Esophagus (tissue), 2 donors: Measurements from ENCODE around the gene HES3. TPM values are rescaled to one million over a fixed set of nuclear protein-coding genes. Genes with fewer than 3 reads are reported as not detected.

Source experiments
- H3K27ac ChIP-seq, 2 donors: one replicate each; pipeline ENCODE4 v1.5.1; 2013; ENCODE audit warnings: low read depth in 2 of 2, mild to moderate bottlenecking in 2 of 2, inconsistent platforms in 1 of 2, low read length in 1 of 2, moderate library complexity in 1 of 2
- H3K27me3 ChIP-seq, 2 donors: one replicate each; pipeline ENCODE4 v1.6.1; 2013; ENCODE audit warnings: low read length in 2 of 2, control low read depth in 1 of 2, mild to moderate bottlenecking in 1 of 2; ENCODE audit not compliant: insufficient read depth in 2 of 2, control insufficient read depth in 1 of 2
- H3K36me3 ChIP-seq, 2 donors: one replicate each; pipeline ENCODE4 v1.6.1; 2013; ENCODE audit warnings: low read length in 1 of 2; ENCODE audit not compliant: control insufficient read depth in 2 of 2, insufficient read depth in 2 of 2
- H3K4me1 ChIP-seq, 2 donors: one replicate each; pipeline ENCODE4 v1.6.1; 2013; ENCODE audit warnings: low read length in 1 of 2; ENCODE audit not compliant: control insufficient read depth in 2 of 2, insufficient read depth in 2 of 2
- H3K4me3 ChIP-seq, 2 donors: one replicate each; pipeline ENCODE4 v1.5.1; 2013; ENCODE audit warnings: low read length in 2 of 2, mild to moderate bottlenecking in 2 of 2, low read depth in 1 of 2, moderate library complexity in 1 of 2
- H3K9me3 ChIP-seq, 2 donors: one replicate each; pipeline ENCODE4 v1.6.1; 2013; ENCODE audit warnings: mild to moderate bottlenecking in 2 of 2, low read depth in 1 of 2, low read length in 1 of 2, moderate library complexity in 1 of 2; ENCODE audit not compliant: control insufficient read depth in 2 of 2, insufficient read depth in 1 of 2
- WGBS, 2 donors: extraction: QIAGEN DNeasy Blood & Tissue Kit; methylation state at CpG; one replicate each; pipeline ENCODE4 v1.1.7; 2013; 5-methylcytosine and 5-hydroxymethylcytosine counted together
- polyA plus RNA-seq, 2 donors: library from polyadenylated mRNA; stranded (reverse); fragments of 200-250 nt; gene quantifications; one replicate each; pipeline ENCODE4 v1.2.3, GENCODE V29; 2013
- donor health status: healthy with polysubstance abuse.
- donor health status: Bipolar disorder and iron deficiency.

HES3 gene
- polyA plus RNA-seq, 2 donors, result not detected

DNA sequence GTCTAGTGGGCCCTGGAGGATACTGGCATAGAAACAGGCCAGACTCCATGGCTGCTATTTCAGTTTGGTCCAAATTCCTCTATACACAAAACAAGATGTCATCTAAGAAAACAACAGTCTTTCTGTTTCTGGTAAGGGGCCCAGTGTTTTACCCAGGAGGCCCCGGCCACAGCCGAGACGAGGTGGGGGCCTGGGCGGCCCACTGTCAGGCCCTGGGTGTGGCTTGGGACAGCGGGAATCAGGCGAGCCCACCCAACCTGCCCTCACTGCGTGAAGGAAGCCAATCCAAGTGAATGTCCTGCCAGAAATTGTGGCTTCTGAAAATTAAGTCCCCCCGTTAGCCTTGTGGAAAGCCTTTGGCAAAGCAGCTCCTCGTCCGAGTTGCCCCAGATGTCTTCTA is 48.1 kb downstream of the HES3 start:
- H3K27me3 ChIP-seq, result no peaks in the 10 kb centered on the region
- no peaks in the 10 kb centered on the region for H3K9me3 ChIP-seq
- WGBS, 2 donors, result 78 to 88% methylated on average over 10 of the region's 10 CpGs
- no peak overlapping the region for H3K4me3 ChIP-seq
- no peak overlapping the region for H3K27ac ChIP-seq
- peaks cover 0 to 4% of the 10 kb centered on the region in 2 donors for H3K4me1 ChIP-seq
- H3K36me3 ChIP-seq, result peaks cover 4 to 14% of the 10 kb centered on the region in 2 donors

- Histone ChIP-seq H3K4me3 (no peak overlapping the region), H3K4me1 (no peaks in the 10 kb centered on the region), H3K9me3 (no peaks in the 10 kb centered on the region), H3K27ac (no peak overlapping the region), H3K27me3 (no peaks in the 10 kb centered on the region), H3K36me3 (peaks cover 4 to 14% of the 10 kb centered on the region in 2 donors)
- 89 to 91% methylated on average over 14 of the region's 14 CpGs for WGBS, 2 donors
Observed at GRCh38 chr1:6294080-6294889, 50.3 kb downstream of the HES3 start.

DNA sequence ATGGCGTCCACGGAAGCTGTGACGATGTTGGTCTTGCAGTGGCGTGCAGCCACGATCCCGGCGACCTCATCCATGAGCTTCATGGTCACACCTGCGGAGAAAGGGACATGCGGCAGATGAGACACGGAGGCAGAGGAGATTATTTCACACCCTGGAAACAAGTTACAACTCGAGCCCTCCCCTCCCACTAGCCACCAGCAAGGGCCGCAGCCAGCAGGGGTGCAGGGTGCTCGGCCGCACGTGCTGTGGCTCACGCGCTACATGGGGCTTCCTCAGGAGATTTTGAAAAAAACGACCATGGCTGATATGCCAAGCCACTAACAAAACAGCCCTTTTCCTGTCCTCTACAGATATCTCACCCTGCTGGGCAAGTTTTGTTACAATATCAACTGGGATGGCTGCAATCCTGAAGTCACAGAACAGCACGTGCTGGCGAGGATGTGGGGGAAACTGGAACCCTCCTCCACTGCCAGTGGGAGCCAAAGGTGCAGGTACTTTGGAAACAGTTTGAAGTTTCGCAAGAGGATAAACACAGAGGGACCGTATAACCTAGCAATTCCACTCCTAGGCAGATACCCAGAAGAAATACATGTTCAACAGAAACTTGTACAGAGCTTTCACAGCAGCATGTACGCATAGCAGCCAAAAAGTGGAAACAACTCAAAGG is 51.0 kb downstream of the HES3 start:
- peaks cover 0 to 3% of the 10 kb centered on the region in 2 donors for H3K4me1 ChIP-seq
- H3K27ac ChIP-seq, result no peak overlapping the region
- H3K4me3 ChIP-seq, result no peak overlapping the region
- H3K36me3 ChIP-seq, result peaks cover 4 to 14% of the 10 kb centered on the region in 2 donors
- H3K27me3 ChIP-seq, result no peaks in the 10 kb centered on the region
- 87 to 88% methylated on average over 23 of the region's 23 CpGs for WGBS, 2 donors
- no peaks in the 10 kb centered on the region for H3K9me3 ChIP-seq

Other genes with a start within 250 kb of the HES3 start
- 1 to 10 TPM; 2.2 to 2.8 TPM for gene KCNAB2, start 198.3 kb upstream of the HES3 start, polyA plus RNA-seq
- under 1 TPM; 0.16 to 0.26 TPM for gene CHD5, start 63.9 kb upstream of the HES3 start, polyA plus RNA-seq
- gene RPL22, start 44.6 kb upstream of the HES3 start, polyA plus RNA-seq, result 100 to 1,000 TPM; 360 to 588 TPM
- gene RNF207, start 38.1 kb upstream of the HES3 start, polyA plus RNA-seq, result 10 to 100 TPM; 17.0 to 68.0 TPM
- 10 to 100 TPM; 16.3 to 27.1 TPM for gene ICMT, start 8.2 kb upstream of the HES3 start, polyA plus RNA-seq
- gene GPR153, start 16.9 kb downstream of the HES3 start, polyA plus RNA-seq, result 1 to 10 TPM; 2.7 to 3.9 TPM
- 10 to 100 TPM; 12.3 to 39.7 TPM for gene ACOT7, start 149.6 kb downstream of the HES3 start, polyA plus RNA-seq
- gene HES2, start 175.7 kb downstream of the HES3 start, polyA plus RNA-seq, result 10 to 100 TPM; 34.2 to 34.3 TPM
- 10 to 100 TPM; 21.6 to 46.5 TPM for gene ESPN, start 180.6 kb downstream of the HES3 start, polyA plus RNA-seq
- 10 to 100 TPM; 23.9 to 53.9 TPM for gene TNFRSF25, start 222.0 kb downstream of the HES3 start, polyA plus RNA-seq
- gene PLEKHG5, start 247.5 kb downstream of the HES3 start, polyA plus RNA-seq, result 10 to 100 TPM; 18.5 to 28.0 TPM